ENCODE data around the gene MAP3K5. TPM values are rescaled to one million over a fixed set of nuclear protein-coding genes. Genes with fewer than 3 reads are reported as not detected.
"Not testable (repeated sequence)": the region's sequence is repeated elsewhere in the genome, so short reads cannot be mapped to it uniquely, and the experiment has no call there.

Gene MAP3K5
- total and polyA plus RNA-seq, 7 donors: 7.4 to 17.8 (median 9.4) TPM

- no peak overlapping the region for H3K27ac ChIP-seq
- no peaks in the 10 kb centered on the region for H3K27me3 ChIP-seq
- WGBS, 2 donors: 90 to 93% methylated on average over 7 of the region's 7 CpGs
- H3K9me3 ChIP-seq: no peaks in the 10 kb centered on the region
- intact Hi-C loops (cut with DNase I): no loop called here
- no peaks in the 10 kb centered on the region for H3K36me3 ChIP-seq
- no peak overlapping the region for H3K4me3 ChIP-seq
- H3K4me1 ChIP-seq: no peaks in the 10 kb centered on the region
- TF ChIP-seq POLR2AphosphoS5 (IDR thresholded peaks at IDR 0.05) (no peak), CTCF (IDR thresholded peaks at IDR 0.05) (no peak), POLR2A (IDR thresholded peaks at IDR 0.05) (no peak), EP300 (IDR thresholded peaks at IDR 0.05) (no peak)
- no peak for DNase-seq
These were observed 95.4 kb downstream of the MAP3K5 start for GRCh38 chr6:136696783-136697364.

DNA sequence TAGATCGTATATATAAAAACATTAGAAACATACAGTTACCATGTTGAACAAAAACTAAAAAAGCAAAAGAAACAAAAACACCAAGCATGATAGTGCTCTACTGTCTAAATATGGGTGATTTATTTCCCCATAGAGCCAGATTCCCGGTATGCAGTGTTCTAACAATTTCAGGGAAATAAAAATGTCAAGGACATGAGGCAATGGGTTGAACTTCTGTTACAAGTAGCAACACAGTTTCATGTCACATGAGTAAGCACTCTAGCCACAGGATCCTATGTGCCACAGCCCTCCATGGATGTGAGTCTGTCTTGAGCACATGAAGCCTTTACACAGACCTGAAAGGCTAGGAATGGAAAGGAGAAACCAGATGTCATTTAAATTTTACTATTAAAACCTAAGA lies 96.0 kb downstream of the MAP3K5 start:
- Histone ChIP-seq H3K27me3 (no peaks in the 10 kb centered on the region), H3K27ac (no peak overlapping the region), H3K9me3 (no peaks in the 10 kb centered on the region), H3K4me1 (no peaks in the 10 kb centered on the region), H3K36me3 (no peaks in the 10 kb centered on the region), H3K4me3 (no peak overlapping the region)
- intact Hi-C loops (cut with DNase I): no loop called here
- 50 to 63% methylated on average over 2 of the region's 2 CpGs for WGBS, 2 donors
- DNase-seq: no peak
- TF ChIP-seq CTCF (IDR thresholded peaks at IDR 0.05) (no peak), EP300 (IDR thresholded peaks at IDR 0.05) (no peak), POLR2AphosphoS5 (IDR thresholded peaks at IDR 0.05) (peak; percentile 30 to 60 (median 44)), POLR2A (IDR thresholded peaks at IDR 0.05) (no peak)

DNA sequence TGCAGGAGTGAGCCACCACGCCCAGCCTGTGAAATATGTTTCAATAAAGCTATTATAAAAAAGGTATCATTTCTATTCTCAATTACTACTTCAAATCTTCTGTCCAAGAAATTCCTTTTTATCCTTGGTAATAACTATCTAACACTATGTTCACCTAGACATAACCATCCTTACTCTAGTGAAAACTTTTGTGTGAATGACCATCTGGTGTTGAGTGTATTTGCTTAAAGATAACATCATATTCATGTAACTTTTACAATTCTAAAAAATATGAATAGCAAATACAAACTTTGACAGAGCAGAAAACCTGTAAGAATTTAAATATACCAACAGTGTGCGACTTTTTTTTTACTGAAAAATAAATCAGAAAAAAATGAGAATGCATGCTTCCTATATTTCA lies 96.9 kb downstream of the MAP3K5 start:
- Histone ChIP-seq H3K4me3 (no peak overlapping the region), H3K4me1 (no peaks in the 10 kb centered on the region), H3K36me3 (no peaks in the 10 kb centered on the region), H3K9me3 (no peaks in the 10 kb centered on the region), H3K27me3 (no peaks in the 10 kb centered on the region), H3K27ac (no peak overlapping the region)
- TF ChIP-seq EP300 (IDR thresholded peaks at IDR 0.05) (no peak), POLR2A (IDR thresholded peaks at IDR 0.05) (no peak), CTCF (IDR thresholded peaks at IDR 0.05) (no peak), POLR2AphosphoS5 (IDR thresholded peaks at IDR 0.05) (no peak)
- no peak for DNase-seq
- intact Hi-C loops (cut with DNase I): no loop called here
- WGBS, 2 donors: 91 to 97% methylated on average over 2 of the region's 2 CpGs

DNA sequence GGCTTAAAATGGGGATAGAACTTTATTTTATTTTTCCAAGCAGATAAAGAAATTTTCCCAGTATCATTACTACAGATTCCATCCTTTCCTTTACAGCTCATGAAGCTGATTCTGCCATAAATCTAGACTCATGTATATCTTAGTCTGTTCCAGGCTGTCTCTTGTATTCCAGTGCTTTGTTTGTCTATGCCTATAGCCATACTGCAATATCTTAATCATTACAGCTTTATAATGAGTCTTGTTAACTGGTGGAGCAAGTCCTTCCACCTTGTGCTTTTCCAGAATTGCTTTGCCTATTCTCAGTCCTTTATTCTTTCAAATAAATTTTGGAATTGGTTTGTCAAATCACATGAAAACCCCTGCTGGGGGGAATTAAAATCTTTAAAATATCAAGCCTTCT lies 99.2 kb downstream of the MAP3K5 start:
- H3K27ac ChIP-seq: no peak overlapping the region

DNA sequence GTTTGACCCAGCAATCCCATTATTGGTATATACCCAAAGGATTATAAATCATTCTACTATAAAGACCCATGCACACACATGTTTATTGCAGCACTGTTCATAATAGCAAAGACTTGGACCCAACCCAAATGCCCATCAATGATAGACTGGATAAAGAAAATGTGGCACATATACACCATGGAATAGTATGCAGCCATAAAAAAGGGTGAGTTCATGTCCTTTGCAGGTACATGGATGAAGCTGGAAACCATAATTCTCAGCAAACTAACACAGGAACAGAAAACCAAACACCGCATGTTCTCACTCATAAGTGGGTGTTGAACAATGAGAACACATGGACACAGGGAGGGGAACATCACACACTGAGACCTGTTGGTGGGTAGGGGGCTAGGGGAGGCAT lies 104.4 kb downstream of the MAP3K5 start:
- intact Hi-C loops (cut with DNase I); H3K9me3 ChIP-seq; H3K27ac ChIP-seq; H3K36me3 ChIP-seq; H3K27me3 ChIP-seq; DNase-seq; H3K4me1 ChIP-seq; H3K4me3 ChIP-seq: not testable (repeated sequence)
- 93 to 97% methylated on average over 1 of the region's 1 CpG for WGBS, 2 donors

More for the DNA sequence above, 99.2 kb downstream of the MAP3K5 start:
- H3K9me3 ChIP-seq: no peaks in the 10 kb centered on the region
- no peak overlapping the region for H3K4me3 ChIP-seq
- TF ChIP-seq EP300 (IDR thresholded peaks at IDR 0.05) (no peak), POLR2AphosphoS5 (IDR thresholded peaks at IDR 0.05) (no peak)
- H3K36me3 ChIP-seq: no peaks in the 10 kb centered on the region
- H3K27me3 ChIP-seq: no peaks in the 10 kb centered on the region
- no peak for DNase-seq
- no peaks in the 10 kb centered on the region for H3K4me1 ChIP-seq
- intact Hi-C loops (cut with DNase I): no loop called here

DNA sequence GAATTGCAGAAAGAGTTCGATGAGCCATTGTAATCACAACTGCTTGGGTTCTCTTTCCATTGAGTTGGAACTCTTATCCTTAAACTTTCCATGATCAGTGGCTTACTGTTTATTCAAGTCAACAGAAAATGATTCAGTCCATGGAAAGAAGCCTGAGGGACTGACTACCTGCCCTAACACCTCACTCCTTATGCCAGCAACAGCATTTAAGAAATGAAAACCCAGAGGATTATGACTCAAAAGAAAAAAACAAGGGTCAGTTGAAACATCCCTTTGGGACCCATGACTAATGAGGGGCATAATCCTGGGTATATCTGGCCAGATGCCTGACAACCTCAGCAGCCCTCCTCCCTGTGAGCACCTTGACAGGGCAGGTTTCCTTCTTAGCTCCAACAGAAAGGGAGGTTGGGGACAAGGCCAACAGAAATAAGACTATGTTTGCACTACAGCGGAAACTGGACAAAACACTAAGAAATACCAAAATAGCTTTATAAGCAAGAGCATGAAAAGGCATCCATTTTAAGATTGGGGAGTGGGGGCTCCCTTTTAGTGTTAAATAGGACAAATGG lies 106.7 kb downstream of the MAP3K5 start:
- intact Hi-C loops (cut with DNase I): no loop called here
- no peak overlapping the region for H3K4me3 ChIP-seq
- H3K4me1 ChIP-seq: no peaks in the 10 kb centered on the region

More for the DNA sequence above, 106.7 kb downstream of the MAP3K5 start:
- no peaks in the 10 kb centered on the region for H3K27me3 ChIP-seq
- no peak overlapping the region for H3K27ac ChIP-seq
- no peak for TF ChIP-seq POLR2A (IDR thresholded peaks at IDR 0.05)
- TF ChIP-seq EP300 (IDR thresholded peaks at IDR 0.05): no peak
- TF ChIP-seq CTCF (IDR thresholded peaks at IDR 0.05): no peak
- TF ChIP-seq POLR2AphosphoS5 (IDR thresholded peaks at IDR 0.05): no peak
- H3K36me3 ChIP-seq: no peaks in the 10 kb centered on the region
- WGBS, 2 donors: 94 to 97% methylated on average over 2 of the region's 2 CpGs
- no peak for DNase-seq
- H3K9me3 ChIP-seq: no peaks in the 10 kb centered on the region

Measured in sigmoid colon (tissue), 7 donors.